ENCODE results near the gene GHRHR. TPM values are rescaled to one million over a fixed set of nuclear protein-coding genes. Genes with fewer than 3 reads are reported as not detected.

GHRHR gene
- total and polyA plus RNA-seq, 2 of the 4 experiments (the other 2 are of a cell fraction), result not detected

DNA sequence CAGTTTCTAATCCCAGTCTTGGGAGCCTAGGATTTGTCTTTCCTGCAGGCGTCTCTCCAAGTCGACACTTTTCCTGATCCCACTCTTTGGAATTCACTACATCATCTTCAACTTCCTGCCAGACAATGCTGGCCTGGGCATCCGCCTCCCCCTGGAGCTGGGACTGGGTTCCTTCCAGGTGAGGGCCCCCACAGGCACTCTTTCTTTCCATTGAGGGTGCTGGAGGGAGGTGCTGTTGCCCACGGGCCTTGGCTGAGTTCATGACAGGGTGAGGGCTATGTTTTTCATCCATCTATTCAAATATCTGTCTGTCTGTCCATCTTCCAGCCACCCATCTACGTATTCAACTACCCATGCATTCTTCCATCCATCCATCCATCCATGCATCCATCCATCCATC is 12.6 kb downstream of the GHRHR start:
- Histone ChIP-seq H3K23ac (ENCODE audit: low read depth, low read length) (no peak overlapping the region), H3K4me2 (ENCODE audit: low read depth, low read length) (no peak overlapping the region), H4K91ac (ENCODE audit: insufficient read depth, low read depth, low read length) (no peak overlapping the region), H2BK20ac (ENCODE audit: low read depth, low read length) (no peak overlapping the region), H2BK5ac (ENCODE audit: low read depth, low read length, poor library complexity, severe bottlenecking) (no peak overlapping the region), H3K9ac (ENCODE audit: low read depth, low read length) (no peak overlapping the region), H4K20me1 (ENCODE audit: insufficient read depth, low read length) (no peaks in the 10 kb centered on the region), H3K18ac (ENCODE audit: low read depth, low read length) (no peak overlapping the region), H3K56ac (ENCODE audit: extremely low read depth, insufficient read depth, low read length) (no peak overlapping the region), H3K4me1 (ENCODE audit: control insufficient read depth, insufficient read depth, low read length) (no peaks in the 10 kb centered on the region), H3K36me3 (ENCODE audit: control insufficient read depth, insufficient read depth, low read length) (no peaks in the 10 kb centered on the region), H2AFZ (replicated peaks; ENCODE audit: low read length, poor library complexity) (no peak overlapping the region), H4K5ac (ENCODE audit: low read depth, low read length) (no peak overlapping the region), H3K27ac (ENCODE audit: insufficient read depth, low read length) (no peak overlapping the region), H2BK15ac (ENCODE audit: low read depth, low read length) (no peak overlapping the region), H3K9me3 (ENCODE audit: control insufficient read depth, insufficient read depth, low read length) (no peaks in the 10 kb centered on the region), H3K4ac (ENCODE audit: low read depth, low read length) (no peak overlapping the region), H3K9me1 (ENCODE audit: insufficient read depth, low read length) (no peaks in the 10 kb centered on the region), H2AK5ac (ENCODE audit: low read depth, low read length) (no peak overlapping the region), H3K79me1 (ENCODE audit: low read depth in 1 of 2, low read length in 2 of 2) (no peaks in the 10 kb centered on the region), H3K14ac (replicated peaks; ENCODE audit: low read depth, low read length) (no peak overlapping the region), H3K27me3 (ENCODE audit: control insufficient read depth, insufficient read depth, low read length) (peaks cover 57% of the 10 kb centered on the region), H4K8ac (ENCODE audit: low read depth in 2 of 2, low read length in 2 of 2) (no peak overlapping the region), H2BK120ac (ENCODE audit: low read depth, low read length) (no peak overlapping the region), H2AK9ac (replicated peaks; ENCODE audit: low read depth, low read length, poor library complexity) (no peak overlapping the region), H3K4me3 (ENCODE audit: insufficient read depth, low read depth, low read length) (no peak overlapping the region)
- dilution Hi-C loops (cut with HindIII; ENCODE audit: low sequenced_read_pairs, unreplicated experiment), result no loop called here
- CTCF ChIA-PET, result no interaction called here
- TF ChIP-seq RCOR1 (IDR thresholded peaks at IDR 0.05; ENCODE audit: insufficient replicate concordance, low read length) (no peak), MAFK (IDR thresholded peaks at IDR 0.05; ENCODE audit: low read depth, low read length) (no peak), CEBPB (IDR thresholded peaks at IDR 0.05; ENCODE audit: low read depth, low read length) (no peak), CTCF (conservative IDR thresholded peaks at IDR 0.05; ENCODE audit: low read depth, low read length) (no peak), MXI1 (IDR thresholded peaks at IDR 0.05; ENCODE audit: borderline replicate concordance, low read depth, low read length) (no peak), SMC3 (IDR thresholded peaks at IDR 0.05; ENCODE audit: low read depth, low read length) (no peak), NFE2L2 (IDR thresholded peaks at IDR 0.05; ENCODE audit: low read depth, low read length) (no peak), BHLHE40 (IDR thresholded peaks at IDR 0.05; ENCODE audit: low read depth, low read length) (no peak)
- TF ChIP-seq, protein P1, sequence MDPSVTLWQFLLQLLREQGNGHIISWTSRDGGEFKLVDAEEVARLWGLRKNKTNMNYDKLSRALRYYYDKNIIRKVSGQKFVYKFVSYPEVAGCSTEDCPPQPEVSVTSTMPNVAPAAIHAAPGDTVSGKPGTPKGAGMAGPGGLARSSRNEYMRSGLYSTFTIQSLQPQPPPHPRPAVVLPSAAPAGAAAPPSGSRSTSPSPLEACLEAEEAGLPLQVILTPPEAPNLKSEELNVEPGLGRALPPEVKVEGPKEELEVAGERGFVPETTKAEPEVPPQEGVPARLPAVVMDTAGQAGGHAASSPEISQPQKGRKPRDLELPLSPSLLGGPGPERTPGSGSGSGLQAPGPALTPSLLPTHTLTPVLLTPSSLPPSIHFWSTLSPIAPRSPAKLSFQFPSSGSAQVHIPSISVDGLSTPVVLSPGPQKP (IDR thresholded peaks at IDR 0.05; ENCODE audit: borderline replicate concordance, low read depth, low read length), result no peak
- 88% methylated on average over 1 of the region's 5 CpGs; no CpG with 5 or more reads in 1 of the 2 experiments for WGBS, 2 experiments (ENCODE audit: extremely low coverage in 2 of 2, insufficient read length in 1 of 2)
- no TSS peak for BruUV-seq (replicated peaks)
- DNase-seq (no peak), ATAC-seq (ENCODE audit: low read depth) (no peak)
- POLR2A ChIA-PET (ENCODE audit: unreplicated experiment), result no interaction called here
- in situ Hi-C loops (cut with MboI; ENCODE audit: low sequenced_read_pairs), result loop anchor here (5.0 kb wide), 1 partner anchor 174 kb away; no protein-coding TSS in a partner anchor
- intact Hi-C loops (cut with micrococcal nuclease), result no loop called here
